Neural cell (in vitro differentiated cells): ENCODE results near the gene SLC25A45.

Experiments
- EP300 ChIP-seq: fragments of 450-650 bp; conservative IDR thresholded peaks from 2 replicates; pipeline ENCODE4 v1.6.1; 2014; ENCODE audit warnings: antibody characterized with exemption, mild to moderate bottlenecking, moderate library complexity; ENCODE audit not compliant: poor library complexity, severe bottlenecking
- EZH2 ChIP-seq: fragments of 200-600, 300-800 bp; shearing (Covaris generic), sonication (generic); IDR thresholded peaks from 2 replicates; pipeline ENCODE4 v1.6.1; 2014; ENCODE audit warnings: antibody characterized with exemption, low read length, borderline replicate concordance, mild to moderate bottlenecking; ENCODE audit not compliant: insufficient read depth, poor library complexity, severe bottlenecking
- MXI1 ChIP-seq: fragments of 450-650 bp; conservative IDR thresholded peaks from 2 replicates; pipeline ENCODE4 v1.6.1; 2014; ENCODE audit warnings: antibody characterized with exemption, mild to moderate bottlenecking; ENCODE audit not compliant: poor library complexity, severe bottlenecking
- TF ChIP-seq, protein P1 (sequence below): fragments of 450-650 bp; IDR thresholded peaks from 2 replicates; pipeline ENCODE4 v1.5.1; 2014; ENCODE audit warnings: antibody characterized with exemption, mild to moderate bottlenecking, moderate library complexity; ENCODE audit not compliant: poor library complexity, severe bottlenecking

DNA sequence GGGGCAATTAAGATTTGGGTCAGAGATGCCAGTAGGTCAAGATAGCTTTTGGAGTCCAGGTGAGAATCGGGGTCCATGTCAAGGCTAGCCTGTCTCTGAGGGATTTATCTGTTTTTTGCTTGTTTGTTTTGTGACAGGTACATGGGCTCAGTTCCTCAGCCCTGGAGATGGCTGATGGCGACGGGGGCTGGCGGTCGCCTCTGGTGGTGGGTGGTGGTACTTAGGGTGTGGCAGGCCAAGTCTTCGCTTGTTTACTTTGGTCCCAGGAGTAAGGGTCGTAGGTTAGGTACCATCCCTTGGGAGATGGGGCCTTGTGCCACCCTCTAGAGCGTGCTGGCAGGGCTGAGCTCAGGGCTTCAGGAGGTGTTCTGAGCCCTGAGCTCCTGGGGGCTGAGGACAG, 4.7 kb downstream of the SLC25A45 start:
- TF ChIP-seq MXI1 (no peak), EP300 (no peak), EZH2 (no peak)
- TF ChIP-seq, protein P1, sequence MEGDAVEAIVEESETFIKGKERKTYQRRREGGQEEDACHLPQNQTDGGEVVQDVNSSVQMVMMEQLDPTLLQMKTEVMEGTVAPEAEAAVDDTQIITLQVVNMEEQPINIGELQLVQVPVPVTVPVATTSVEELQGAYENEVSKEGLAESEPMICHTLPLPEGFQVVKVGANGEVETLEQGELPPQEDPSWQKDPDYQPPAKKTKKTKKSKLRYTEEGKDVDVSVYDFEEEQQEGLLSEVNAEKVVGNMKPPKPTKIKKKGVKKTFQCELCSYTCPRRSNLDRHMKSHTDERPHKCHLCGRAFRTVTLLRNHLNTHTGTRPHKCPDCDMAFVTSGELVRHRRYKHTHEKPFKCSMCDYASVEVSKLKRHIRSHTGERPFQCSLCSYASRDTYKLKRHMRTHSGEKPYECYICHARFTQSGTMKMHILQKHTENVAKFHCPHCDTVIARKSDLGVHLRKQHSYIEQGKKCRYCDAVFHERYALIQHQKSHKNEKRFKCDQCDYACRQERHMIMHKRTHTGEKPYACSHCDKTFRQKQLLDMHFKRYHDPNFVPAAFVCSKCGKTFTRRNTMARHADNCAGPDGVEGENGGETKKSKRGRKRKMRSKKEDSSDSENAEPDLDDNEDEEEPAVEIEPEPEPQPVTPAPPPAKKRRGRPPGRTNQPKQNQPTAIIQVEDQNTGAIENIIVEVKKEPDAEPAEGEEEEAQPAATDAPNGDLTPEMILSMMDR: no peak
